NCI-H1694 (cell line): ENCODE results near the gene ZCCHC9.
"Not testable (repeated sequence)": the region's sequence is repeated elsewhere in the genome, so short reads cannot be mapped to it uniquely, and the experiment has no call there.

Experiments used
- DNase-seq: peaks from one replicate; lab custom pipeline; 2025; lab: John Stamatoyannopoulos, UW

The ZCCHC9 gene, protein sequence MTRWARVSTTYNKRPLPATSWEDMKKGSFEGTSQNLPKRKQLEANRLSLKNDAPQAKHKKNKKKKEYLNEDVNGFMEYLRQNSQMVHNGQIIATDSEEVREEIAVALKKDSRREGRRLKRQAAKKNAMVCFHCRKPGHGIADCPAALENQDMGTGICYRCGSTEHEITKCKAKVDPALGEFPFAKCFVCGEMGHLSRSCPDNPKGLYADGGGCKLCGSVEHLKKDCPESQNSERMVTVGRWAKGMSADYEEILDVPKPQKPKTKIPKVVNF

GRCh38 chr5:81301271-81302015 is at the start of gene ZCCHC9:
TSS of gene ZCCHC9 (plus strand) at chr5:81301587. CDS start at chr5:81304758, 3,171 bp downstream.
- DNase-seq = peak; percentile 96

- no peak for DNase-seq
Observed at GRCh38 chr5:81251922-81252321, 49.5 kb upstream of the ZCCHC9 start.

- DNase-seq = no peak
Observed at GRCh38 chr5:81252904-81253303, 48.5 kb upstream of the ZCCHC9 start.

DNA sequence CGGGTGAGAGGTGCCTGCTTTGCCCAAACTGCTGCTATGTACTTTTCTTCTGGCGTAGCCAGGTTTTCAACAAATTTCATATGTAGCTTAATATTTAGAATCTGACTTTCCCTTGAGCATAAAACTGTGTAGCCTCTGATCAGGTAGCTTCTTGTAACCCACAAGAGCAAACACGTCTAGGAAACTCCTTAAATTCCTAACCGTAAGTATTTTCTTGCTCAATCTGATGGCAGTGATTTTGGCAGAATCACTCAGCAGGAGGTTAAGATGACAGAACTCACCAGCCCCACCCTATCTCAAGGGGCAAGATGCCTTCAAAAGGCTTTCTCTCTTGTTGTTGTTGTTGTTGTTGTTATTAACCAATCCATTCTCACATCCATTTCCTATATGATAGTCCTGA is 47.5 kb upstream of the ZCCHC9 start:
- no peak for DNase-seq

DNA sequence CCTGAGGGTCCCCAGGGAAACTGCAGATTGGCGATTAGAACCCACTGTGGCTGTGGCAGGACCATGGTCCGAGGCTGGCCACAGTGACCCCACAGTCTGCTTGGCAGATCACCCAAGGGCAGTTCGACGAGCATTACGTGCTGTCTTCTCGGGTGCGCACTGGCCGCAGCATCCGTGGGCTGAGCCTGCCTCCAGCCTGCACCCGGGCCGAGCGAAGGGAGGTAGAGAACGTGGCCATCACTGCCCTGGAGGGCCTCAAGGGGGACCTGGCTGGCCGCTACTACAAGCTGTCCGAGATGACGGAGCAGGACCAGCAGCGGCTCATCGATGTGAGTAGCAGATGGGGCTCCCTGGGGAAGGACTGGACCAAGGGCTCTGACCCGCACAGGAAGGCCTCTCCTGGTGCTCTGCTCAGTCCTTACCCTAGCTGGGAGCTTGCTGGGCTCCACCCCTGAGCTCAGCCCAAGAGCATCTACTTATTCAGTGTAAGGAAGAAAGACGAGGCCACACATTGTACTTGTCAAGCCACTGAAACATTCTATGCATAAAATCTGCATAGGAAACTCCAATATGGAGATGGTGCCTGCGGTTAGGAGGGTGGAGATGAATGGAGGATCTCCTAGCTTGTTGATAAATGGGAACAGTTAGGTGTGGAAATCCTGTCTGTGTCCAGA is 46.4 kb upstream of the ZCCHC9 start:
- no peak for DNase-seq

DNA sequence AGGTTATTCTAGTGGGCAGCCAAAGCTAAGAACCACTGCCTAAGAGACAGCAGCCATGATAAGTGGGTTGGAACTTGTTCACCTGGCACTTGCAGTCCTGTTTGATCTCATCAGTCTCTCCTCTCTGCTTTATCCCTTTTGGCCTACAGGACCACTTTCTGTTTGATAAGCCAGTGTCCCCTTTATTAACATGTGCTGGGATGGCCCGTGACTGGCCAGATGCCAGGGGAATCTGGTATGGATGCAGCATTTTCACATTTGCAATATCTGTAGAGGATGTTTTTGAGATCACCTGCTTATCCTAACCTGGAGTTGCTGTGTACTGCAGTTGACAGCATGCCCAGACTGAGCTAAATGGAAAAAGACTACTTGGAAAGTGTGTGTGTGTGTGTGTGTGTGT is 44.6 kb upstream of the ZCCHC9 start:
- DNase-seq = no peak

DNA sequence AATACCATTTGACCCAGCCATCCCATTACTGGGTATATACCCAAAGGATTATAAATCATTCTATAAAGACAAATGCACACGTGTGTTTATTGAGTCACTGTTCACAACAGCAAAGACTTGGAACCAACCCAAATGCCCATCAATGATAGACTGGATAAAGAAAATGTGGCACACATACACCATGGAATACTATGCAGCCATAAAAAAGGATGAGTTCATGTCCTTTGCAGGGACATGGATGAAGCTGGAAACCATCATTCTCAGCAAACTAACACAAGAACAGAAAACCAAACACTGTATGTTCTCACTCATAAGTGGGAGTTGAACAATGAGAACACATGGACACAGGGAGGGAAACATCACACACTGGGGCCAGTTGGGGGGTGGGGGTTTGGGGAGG is 38.6 kb upstream of the ZCCHC9 start:
- not testable (repeated sequence) for DNase-seq

DNA sequence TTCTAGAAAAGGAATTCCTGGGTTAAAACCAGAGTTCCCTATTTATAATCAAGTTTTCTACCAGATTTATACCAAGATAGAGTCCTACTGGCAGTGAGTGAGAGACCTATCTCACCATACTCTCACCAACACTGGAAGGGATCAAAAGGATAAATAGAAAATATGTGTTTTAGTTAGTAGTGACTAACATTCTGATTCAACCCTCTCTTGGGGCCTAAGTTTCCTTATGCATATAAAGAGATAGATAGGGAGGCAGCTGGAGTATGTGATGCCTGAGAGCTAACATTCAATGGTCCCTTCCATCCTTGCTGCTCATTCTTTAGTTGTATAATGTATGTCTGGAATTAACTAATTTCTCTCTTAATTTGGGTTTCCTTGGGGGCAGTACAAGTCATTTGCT is 36.3 kb upstream of the ZCCHC9 start:
- DNase-seq = no peak

- DNase-seq = no peak
Observed at GRCh38 chr5:81268521-81269196, 32.7 kb upstream of the ZCCHC9 start.

- no peak for DNase-seq
Observed at GRCh38 chr5:81269751-81270393, 31.5 kb upstream of the ZCCHC9 start.

DNA sequence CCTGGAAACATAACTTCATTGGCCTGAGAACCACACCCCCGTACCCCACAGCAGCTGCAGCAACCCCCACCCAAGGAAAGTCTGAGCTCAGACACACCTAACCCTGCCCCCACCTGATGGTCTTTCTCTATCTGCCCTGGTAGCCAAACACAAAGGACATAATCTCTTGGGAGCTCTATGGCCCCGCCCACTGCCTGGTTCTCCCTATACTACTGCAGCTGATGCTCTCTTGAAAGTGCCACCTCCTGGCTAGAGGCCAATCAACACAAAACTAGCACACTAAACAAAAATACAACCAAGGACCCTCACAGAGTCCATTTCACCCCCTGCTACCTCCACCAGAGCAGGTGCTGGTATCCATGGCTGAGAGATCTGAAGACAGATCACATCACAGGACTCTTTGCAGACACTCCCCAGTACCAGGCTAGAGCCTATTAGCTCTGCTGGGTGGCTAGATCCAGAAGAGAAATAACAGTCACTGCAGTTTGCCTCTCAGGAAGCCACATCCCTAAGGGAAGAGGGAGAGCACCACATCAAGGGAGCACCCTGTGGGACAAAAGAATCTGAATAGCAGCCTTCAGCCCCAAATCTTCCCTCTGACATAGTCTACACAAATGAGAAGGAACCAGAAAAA is 30.9 kb upstream of the ZCCHC9 start:
- not testable (repeated sequence) for DNase-seq

GRCh38 chr5:81283976-81284375 is 17.4 kb upstream of the ZCCHC9 start:
- no peak for DNase-seq

- DNase-seq = no peak
Observed at GRCh38 chr5:81286059-81286617, 15.2 kb upstream of the ZCCHC9 start.

DNA sequence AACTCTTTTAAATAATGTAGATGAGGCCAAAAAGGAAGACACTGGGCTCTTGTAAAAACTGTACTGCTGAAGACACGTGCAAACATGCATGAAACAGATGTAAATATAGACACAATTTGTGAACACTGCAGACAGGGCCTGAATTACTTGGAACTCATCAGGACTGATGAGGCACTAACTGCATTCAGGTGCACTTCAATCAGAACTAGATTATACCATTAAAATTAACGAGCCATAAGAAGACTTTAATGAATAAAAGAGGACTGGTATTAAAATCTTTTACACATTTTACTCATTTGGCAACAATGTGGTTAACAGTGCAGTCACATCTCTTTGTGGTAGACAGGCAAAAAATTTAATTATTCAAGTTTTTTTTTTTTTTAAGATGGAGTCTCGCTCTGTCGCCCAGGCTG is 13.4 kb upstream of the ZCCHC9 start:
- DNase-seq = no peak

- no peak for DNase-seq
Observed at GRCh38 chr5:81290146-81290545, 11.2 kb upstream of the ZCCHC9 start.

DNA sequence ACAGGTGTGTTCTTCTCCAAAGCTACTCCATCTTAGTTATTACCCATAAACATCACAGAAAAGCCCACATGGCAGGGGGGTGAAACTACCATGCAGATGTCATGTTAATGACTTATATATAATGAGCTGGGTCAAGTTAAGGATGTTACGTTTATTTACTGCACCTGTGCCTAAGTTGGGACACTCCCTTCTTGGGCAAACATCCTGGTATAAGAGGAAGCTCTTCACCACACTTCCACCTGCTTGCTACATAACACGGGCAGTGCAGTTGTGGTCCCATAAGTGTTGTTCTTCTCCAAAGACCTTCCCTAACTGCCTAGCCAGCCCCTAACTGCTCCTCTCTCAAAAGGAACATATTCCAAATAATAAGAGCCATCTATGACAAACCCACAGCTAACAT is 9.3 kb upstream of the ZCCHC9 start:
- DNase-seq = no peak

- DNase-seq = not testable (repeated sequence)
Observed at GRCh38 chr5:81294021-81294420, 7.4 kb upstream of the ZCCHC9 start.

DNA sequence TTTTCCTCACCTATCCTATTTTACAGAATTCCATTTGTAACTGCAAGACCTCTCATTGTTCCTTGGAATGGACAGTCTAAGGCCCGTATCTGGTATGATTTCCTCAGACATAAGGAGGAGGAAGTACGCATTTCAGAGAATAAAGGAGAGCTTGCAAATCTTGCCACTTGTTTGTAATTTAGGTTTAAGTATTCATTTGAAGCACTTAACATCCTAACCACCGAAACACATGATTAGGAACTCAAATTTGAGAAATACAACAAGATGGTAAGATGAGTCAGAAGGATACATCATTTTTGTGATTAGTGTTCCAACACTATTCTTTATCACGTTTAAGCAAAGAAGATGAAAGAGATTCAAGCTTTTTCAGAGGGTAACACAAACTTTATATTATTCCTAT is 3.9 kb upstream of the ZCCHC9 start:
- no peak for DNase-seq

- DNase-seq = no peak
Observed at GRCh38 chr5:81300921-81301270, 491 bp upstream of the ZCCHC9 start.

DNA sequence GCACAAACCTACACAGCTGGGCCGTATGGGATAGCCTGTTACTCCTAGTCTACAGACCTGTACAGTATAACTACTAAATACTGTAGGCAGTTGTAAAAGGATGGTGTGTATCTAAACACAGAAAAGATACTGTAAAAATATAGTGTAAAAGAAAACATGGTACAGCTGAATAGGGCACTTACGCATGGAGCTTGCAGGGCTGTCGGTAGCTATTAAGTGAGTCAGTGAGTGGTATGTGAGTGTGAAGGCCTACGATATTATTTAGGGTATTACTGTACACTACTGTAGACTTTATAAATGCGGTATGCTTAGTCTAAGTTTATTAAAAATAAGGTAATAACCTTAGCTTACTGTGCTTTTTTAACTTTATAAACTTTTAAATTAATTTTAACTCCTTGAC is 1.2 kb downstream of the ZCCHC9 start:
- DNase-seq = no peak

DNA sequence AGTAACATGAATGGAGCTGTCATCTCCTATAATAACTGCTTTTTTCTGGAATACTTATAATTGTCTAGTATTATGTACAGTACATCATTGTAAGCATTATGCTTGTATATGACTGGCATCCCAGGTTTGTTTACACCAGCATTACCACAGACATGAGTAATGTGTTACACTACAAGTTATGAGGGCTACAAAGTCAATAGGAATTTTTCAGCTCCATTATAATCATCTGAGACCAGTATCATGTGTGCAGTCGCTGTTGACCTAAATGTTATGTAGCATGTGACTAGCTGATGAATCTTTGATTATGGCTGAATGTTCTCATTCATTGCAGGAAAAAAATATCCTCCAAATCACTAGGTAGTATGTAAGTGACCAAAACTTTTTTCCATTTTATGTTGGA is 2.2 kb downstream of the ZCCHC9 start:
- no peak for DNase-seq
